Right forelimb (tissue), 1 donor: Measurements from ENCODE around the gene OR10G2.
"Not testable (repeated sequence)": the region's sequence is repeated elsewhere in the genome, so short reads cannot be mapped to it uniquely, and the experiment has no call there.

ENCODE experiments used
- DNase-seq: peaks from one replicate; pipeline ENCODE4 v3.0.0-alpha.2; 2018

The OR10G2 gene, protein sequence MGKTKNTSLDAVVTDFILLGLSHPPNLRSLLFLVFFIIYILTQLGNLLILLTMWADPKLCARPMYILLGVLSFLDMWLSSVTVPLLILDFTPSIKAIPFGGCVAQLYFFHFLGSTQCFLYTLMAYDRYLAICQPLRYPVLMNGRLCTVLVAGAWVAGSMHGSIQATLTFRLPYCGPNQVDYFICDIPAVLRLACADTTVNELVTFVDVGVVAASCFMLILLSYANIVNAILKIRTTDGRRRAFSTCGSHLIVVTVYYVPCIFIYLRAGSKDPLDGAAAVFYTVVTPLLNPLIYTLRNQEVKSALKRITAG

DNA sequence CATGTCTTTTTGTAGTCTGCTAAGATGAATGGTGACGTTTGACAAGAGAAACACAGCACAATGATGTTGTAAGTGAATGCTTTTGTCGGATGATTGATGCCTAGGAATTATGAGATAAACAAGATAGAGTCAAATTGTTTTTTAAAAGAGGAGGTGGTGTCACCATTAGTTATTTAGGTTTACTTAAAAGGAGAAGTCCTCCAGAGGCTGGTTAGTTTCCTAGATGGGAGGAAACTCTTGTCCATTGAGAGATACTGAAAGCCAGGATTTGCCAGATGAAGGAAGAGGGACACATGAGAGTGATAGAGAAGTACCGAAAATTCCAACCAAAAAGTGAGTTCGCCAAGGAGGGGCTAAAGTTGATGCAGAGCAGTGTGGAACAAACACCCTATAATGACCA, at the start of gene OR10G2:
TSS of gene OR10G2 (minus strand) at position 101 of the 400 bp plus-strand sequence. CDS start at position 3, 98 bp downstream.
- DNase-seq, result no peak

DNA sequence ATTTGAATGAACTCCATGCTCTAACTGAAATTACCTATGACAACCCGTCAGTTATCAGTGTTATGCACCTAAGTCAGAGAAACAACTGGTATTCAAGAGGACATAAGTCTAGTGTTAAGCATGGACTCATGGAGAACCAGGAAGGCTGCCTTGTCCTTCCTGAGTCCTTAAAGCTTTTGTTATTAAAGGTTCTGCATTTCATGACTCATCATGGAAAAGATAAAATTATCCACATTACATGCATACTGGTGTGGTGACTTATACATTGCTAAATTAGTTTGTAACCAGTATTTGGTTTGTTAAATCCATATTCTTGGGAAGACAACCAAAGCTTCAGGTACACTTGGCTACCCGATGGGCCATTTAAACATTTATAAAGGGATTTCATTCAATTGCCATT, 45.3 kb upstream of the OR10G2 start:
- DNase-seq, result no peak

DNA sequence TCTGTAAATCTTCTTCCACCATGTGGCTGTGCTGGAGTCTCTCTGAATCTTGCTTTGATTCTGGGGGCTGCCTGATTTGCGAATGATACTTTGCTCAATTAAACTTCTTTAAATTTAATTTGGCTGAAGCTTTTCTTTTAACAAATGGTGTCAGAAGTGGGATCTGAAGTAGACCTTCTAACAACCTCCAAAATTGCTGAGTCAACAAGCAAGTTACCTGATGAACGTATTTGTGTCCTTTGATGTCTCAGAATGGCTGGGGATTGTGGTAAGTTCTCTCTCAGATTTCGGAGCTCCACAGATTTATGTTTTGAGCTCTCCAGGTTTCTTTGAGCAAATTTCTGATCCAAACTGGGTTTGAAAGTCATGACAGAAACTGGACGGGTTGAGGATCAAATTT, 40.8 kb upstream of the OR10G2 start:
- no peak for DNase-seq

DNA sequence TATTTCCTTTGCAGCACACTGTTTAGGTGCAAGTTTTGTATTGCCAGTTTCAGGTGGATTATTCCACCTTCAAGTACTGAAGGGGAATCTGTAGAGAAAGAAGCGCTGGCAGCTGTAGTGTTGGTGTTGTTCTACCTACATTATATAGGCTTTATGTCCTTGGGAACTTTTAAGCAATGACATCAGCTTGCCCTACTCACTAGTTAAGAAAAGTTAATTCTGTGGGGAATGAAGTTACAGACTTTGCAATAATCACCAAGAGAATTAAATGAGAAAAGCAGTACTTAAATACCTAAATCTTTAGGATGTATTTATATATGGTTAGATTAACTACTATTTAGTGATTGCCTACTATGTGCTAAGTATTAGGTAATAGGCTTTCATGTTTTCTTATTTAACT, 39.0 kb upstream of the OR10G2 start, which contains the start of gene OR4E1:
TSS of gene OR4E1 (minus strand) at position 101 of the 400 bp plus-strand sequence. CDS start 2,883 bp downstream, outside the sequence.
- no peak for DNase-seq

DNA sequence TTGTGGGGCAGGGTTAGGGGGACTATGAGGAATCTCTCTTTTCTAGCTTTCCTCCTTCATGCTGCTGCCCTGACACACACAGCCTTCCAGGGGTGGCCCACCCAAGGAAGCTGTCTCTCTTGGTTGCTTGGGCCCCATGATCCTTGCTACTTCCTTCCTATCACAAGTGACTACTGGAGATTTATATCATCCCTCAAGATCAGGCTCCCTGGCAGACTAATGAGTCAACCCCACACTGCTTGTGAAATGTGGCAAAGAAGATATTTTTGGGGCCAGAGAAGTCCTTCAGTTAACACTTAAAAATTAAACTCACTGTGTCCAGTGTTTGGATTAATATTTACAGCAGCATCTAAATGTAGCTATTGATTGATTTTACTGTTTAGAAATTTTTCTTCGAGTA, 37.4 kb upstream of the OR10G2 start:
- no peak for DNase-seq

DNA sequence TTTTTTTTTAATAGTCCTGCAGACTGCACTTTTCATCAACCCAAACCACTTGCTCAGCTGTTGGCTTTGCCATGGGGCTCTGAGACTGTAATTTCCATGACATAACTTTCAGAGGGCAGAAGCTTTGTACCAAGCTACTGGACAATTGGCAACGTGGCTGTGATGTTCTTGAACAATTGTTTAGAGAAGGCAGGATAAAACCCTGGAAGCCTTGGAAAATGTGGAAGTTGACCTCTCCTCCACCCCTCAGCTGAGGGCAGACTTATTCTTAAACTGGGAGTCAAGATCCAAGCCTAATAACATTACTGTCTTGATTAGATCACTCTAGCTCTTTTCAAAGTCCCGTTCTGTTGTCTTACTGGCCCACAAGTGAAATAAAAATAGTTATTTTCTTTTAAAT, 36.6 kb upstream of the OR10G2 start:
- DNase-seq, result no peak

DNA sequence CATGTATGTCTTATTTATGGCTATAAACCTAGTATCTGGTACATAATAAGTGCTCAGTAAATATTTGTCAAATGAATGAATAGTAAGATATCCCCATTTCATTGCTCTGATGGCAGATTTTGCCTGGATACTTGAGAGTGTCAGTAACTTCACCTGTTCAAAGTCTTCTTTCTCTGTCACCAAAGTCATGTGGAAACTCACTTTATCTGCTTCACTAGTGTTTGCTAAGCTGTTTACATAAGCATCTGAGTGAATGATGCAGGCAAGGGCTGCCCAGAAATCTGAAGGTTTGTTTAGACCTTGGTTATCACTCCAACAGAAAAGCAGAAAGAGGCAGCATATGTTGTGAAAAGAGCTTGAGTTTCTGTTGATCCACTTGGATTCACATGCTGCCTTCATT, 34.5 kb upstream of the OR10G2 start:
- no peak for DNase-seq

DNA sequence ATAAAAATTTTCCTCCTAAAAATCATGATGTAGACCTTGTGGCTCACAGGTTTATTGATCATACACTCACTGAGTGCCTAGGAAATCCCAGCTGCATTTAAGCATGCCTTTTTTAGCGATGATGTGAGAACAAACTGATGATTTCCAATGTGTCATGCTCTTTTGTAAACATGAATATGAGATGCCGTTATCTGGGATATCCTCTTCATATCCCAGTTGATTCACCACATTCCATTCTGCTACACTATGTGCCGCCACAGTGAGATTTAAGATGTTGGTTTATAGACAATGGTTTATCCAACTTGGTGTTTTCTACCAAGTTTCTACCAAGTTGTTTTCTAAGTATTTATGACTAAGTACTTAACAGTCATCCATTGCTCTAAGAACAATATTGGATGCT, 33.6 kb upstream of the OR10G2 start:
- DNase-seq, result no peak

DNA sequence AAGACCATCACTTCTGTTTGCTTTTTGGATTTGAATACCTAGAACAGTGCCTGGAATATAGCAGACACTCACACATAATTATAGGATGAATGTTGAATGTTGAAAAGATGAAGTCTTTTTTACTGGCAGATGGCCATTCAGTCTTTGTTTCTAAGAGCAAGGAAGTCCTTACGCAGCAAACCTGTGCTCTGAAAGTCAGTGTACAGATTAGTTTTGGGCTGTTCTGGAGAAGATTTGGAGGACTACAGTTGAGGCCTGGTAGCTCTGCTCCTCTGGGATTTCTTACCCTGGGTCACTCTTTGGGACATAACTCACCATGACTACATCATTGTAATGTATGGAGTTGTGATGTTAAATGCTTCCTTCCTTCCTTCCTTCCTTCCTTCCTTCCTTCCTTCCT, 22.2 kb upstream of the OR10G2 start:
- no peak for DNase-seq

DNA sequence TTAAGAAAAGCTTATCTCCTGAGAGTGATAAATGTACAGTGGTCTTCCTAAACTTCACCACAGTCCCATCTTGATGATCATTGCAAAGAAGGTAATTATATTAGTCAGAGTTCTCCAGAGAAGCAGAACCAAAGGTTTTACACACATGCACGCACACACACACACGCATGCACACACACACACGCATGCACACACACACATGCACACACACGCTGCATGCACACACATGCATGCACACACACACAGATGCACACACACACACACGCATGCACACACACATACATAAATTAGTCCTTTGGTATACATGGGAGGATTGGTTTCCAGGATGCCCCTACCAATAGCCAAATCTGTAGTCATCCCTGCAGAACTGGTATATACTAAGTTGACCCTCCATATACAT, 19.5 kb upstream of the OR10G2 start:
- DNase-seq, result no peak

DNA sequence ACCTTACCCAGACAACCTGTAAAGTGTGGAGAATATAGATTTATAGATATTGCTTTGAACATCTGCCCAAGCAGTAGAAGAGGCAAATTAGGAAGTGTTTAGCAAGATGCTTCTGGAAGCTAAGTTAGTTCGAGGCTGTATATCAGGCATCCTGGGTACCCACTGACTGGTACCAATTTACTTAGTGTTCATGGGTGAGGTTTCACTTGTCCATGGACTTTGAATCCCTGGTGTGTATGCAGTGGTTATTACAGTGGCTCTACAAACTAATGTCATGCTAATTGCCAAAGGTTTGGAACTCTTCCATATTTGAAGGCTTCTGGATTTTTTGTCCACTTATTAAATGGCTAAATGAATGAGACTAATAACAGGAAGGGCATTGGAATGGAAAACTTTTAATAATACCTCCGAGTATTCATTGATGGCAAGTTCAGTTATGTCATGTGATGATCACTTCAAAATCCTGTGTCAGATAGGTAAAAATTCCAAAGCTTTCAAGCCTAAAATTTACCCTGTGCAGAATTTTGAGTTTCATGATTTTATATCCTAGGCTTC, 18.7 kb upstream of the OR10G2 start, which contains the start of gene OR4E2:
TSS of gene OR4E2 (plus strand) at position 505 of the 555 bp plus-strand sequence. CDS start 11,248 bp downstream, outside the sequence.
- no peak for DNase-seq

DNA sequence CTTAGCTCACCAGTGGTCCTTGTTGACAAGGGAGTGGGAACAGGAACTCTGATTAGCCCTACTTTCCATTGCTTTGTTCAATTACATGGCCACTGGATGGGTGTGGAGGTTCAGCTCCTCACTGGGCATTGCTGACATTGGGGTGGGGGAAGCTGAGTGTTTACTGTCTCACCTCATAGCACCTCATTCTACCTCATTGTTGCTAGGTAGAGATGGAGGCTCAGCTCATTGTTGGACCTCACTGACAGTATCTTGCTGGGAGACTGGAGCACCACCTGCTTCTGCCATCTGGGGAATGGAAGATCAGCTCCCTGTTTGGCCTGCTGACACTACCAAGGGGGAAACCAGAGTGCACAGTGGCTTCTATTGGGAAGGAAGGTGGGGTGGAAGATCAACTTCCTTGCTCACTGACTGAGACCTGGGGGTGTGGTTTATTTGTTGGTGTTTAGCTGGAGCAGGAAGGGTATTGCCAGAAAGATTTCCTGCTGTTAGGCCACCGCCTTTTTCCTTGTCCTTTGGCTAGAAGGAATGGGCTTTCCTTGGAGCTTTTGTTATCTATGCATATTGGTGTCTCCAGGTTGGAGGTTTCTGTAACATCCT, 17.6 kb upstream of the OR10G2 start:
- DNase-seq, result no peak

DNA sequence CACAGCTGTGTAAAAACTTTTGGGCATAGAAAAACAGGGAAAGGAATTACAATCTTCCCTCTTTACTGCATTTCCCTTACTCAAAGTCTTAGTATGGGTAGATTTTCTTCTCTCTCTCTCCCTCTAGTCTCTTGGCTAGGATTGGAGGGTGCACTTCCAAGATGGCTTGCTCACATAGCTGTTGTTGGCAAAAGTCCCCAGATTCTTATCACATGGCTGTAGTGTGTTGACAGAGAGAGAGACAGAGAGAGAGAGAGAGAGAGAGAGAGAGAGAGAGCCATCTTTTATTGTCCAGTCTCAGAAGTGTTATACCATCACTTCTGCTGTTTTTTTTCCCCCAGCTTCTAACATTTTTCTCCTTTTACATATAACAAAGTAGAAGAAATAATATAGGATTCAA, 12.6 kb upstream of the OR10G2 start:
- no peak for DNase-seq

DNA sequence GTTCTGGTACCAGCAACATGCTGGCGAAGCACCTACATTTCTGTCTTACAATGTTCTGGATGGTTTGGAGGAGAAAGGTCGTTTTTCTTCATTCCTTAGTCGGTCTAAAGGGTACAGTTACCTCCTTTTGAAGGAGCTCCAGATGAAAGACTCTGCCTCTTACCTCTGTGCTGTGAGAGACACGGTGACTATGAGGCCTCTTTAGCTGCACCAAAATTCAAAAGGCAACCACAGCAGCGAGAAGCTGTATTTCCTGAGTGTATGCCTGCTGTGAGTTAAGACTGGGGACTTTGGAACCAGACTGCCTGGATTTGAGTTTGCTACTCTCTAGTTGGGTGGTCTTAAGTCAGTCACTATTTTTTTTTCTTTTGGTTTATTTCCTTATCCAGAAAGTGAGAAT, 8.7 kb upstream of the OR10G2 start:
- no peak for DNase-seq

DNA sequence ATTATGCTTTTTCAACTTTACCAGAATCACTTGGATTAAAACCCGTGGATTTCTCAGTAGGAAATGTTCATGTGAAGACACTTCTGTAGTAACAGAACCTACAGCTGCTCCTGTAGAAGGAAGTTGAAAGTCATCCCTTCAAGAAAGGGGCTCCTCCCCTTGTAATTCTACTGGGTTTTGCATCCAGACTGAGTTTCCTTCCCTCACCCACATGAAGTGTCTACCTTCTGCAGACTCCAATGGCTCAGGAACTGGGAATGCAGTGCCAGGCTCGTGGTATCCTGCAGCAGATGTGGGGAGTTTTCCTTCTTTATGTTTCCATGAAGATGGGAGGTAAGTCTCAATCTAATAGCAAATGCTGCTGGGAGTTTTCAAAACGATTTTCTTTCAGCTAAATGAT, 7.9 kb upstream of the OR10G2 start:
- no peak for DNase-seq

DNA sequence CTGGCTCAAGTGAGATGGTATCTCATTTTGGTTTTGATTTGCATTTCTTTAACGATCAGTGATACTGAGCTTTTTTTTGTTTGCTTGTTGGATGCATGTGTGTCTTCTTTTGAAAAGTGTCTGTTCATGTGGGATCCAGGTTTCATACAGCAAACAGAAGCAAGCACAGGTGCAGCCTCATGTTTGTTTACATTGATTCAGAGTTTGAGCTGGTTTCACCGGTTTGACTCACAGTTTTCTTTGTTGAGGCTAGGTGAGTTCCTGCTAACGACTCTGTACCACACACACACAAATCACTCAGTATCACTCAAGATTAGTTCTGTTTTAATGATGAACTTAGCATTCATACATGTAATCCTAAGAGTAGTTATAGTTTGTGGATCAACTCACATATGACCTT, 3.7 kb downstream of the OR10G2 start:
- DNase-seq, result no peak

DNA sequence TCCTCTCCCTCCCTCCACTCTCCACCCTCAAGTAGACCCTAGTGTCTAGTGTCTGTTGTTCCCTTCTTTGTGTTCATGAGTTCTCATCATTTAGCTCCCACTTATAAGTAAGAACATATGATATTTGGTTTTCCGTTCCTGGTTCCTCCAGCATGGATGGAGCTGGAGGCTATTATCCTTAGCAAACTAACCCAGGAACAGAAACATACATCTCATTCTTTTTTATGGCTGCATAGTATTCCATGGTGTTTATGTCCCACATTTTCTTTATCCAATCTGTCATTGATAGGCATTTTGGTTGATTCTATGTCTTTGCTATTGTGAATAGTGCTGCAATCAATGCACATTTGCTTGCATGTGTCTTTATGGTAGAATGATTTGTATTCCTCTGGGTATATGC, 4.2 kb downstream of the OR10G2 start:
- not testable (repeated sequence) for DNase-seq

DNA sequence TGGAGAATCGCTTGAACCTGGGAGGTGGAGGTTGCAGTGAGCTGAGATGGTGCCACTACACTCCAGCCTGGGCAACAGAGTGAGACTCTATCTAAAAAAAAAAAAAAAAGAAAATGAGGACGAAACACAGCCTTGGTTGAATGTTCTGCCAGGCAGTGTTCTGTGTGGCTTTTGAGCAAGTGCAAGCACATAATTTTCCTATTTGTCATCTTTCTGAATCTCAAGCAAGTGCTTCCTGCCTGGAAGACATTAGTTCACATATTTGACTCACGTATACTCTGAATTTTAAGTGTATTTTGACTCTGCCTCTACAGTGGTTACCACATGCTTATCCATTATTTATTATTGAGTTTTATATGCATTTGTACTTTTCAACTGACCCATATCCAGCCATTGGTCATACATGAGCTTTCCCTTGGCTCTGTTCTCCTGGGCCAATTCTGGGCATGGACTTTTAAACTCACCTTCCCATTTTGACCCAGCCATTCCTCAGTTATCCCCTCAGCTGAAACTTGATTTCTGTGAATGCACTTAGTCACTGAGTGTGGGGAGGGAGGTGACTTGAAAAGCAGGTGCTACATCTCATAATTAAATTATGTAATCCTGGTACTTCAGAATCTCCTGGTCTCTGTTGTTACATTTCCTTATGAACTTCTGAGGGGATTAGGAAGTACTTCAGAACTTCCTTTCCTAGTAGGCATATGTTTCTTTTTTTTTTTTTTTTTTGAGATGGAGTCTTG, 8.1 kb downstream of the OR10G2 start:
- DNase-seq, result no peak

DNA sequence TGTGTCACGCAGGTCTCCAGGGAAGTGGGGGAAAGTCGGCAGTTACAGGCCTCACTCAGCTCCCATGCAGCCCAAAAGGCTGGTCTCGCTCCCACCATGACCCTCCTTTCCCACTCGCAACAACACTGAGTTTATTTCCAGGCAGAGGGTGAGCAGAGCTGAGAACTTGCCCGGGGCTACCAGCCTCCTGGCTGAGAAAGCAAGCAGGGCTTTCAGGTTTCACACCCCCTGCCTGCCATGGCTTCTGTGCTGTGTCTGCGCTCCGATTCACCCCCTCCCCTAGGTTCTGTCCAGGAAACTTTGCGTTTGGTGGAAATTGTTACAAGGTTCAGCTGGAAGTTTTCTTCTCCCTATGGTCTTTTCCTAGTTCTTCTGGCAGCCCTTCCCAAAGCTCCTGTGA, 17.1 kb downstream of the OR10G2 start:
- no peak for DNase-seq

DNA sequence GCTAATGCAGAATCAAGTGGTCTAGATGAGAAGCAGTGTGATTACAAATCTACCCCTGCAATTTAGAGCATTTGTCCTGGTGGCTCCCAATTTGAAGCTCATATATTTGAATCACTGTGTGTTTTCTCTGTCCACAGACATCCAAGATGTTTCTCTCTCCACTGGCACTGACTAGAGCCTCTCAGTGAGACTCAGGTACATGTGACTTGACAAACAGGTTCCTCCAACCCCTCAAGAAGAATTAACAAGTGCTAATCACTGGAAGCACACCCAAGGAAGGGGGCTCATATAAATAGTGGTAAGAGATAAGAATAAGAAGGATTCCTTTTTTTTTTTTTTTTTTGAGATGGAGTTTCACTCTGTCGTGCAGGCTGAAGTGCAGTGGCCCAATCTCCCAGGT, 20.5 kb downstream of the OR10G2 start:
- no peak for DNase-seq

DNA sequence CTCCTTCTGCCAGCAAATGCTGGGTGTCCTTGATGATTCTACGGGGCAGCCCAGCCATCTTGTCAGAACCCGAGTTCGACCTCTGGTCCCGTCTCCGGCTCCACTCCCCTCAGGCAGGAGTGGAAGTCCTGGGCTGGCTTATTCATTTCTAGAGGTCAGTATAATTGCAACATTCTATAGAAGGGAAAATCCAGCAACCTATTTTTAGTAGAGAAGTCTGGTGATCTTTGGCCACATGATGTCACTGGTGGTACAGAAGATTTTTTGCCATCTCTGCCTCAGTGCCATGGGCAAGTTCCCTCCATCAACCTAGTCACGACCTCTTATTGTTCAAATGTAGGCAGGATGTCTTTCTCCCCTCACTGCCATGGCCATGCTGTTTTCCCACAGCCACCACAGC, 22.4 kb downstream of the OR10G2 start:
- no peak for DNase-seq

DNA sequence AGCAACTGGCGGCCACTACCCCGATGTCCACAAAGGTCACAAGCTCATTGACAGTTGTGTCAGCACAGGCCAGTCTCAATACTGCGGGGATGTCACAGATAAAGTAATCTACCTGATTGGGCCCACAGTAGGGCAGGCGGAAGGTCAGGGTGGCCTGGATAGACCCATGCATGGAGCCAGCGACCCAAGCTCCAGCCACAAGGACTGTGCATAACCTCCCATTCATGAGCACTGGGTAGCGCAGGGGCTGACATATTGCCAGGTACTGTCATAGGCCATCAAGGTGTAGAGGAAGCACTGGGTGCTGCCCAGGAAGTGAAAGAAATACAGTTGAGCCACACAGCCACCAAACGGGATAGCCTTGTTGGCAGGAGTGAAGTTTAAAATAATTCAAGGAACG, 32.6 kb downstream of the OR10G2 start:
- not testable (repeated sequence) for DNase-seq

DNA sequence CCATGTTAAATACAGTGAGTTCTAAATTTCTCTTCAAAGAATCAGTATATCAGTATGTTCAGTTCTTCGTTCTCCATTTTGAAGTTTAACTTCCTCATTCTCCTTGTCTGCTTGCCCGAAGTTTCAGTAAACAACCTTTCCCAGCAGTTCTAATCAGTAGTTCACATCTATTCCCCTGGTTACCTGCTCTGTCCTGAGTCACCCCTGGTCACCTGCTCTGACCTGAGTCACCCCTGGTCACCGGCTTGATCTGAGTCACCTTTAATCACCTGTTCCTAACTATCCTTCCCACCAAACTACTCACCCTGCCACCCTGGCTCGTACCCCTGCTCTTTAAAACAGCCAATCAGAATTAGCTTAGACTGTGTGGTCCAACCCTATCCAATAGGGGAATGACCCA, 45.4 kb downstream of the OR10G2 start:
- no peak for DNase-seq
